GM13977 (cell line): ENCODE measurements around the gene KIF1A.

ENCODE experiments used
- DNase-seq: peaks from one replicate; pipeline ENCODE4 v3.0.0; 2012; ENCODE audit warnings: low spot score
- in situ Hi-C: fragments of 300-500 bp; cut with MboI; formaldehyde crosslinking; loops from one replicate; pipeline ENCODE4 v1.12.0; 2022; ENCODE audit warnings: low sequenced_read_pairs, low pct_unique_long_range_greater_than_20kb, mixed read lengths, inconsistent platforms; ENCODE audit not compliant: unreplicated experiment
- TF ChIP-seq, protein P1 (sequence below): IDR thresholded peaks from 2 replicates; pipeline ENCODE4 v1.5.1; 2012; ENCODE audit warnings: mild to moderate bottlenecking, control low read depth; ENCODE audit not compliant: insufficient read depth; ENCODE audit errors: extremely low read depth, missing control alignments

The KIF1A gene

DNA sequence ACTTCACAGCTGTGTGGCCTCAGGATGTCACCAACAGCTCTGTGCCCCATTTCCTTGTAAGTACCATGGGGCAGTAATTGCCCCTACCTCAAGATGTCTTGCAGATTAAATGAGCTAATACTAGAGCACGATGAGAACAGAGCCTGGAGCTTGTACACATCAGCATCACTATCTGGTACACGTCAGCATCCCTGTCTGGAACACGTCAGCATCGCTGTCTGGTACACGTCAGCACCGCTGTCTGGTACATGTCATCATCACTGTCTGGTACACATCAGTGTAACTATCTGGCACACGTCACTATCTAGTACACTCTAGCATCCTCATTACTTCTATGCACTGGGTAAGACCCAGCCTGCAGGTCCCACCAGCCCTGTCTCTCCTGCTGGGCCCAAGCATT, 91.2 kb downstream of the KIF1A start:
- TF ChIP-seq, protein P1, sequence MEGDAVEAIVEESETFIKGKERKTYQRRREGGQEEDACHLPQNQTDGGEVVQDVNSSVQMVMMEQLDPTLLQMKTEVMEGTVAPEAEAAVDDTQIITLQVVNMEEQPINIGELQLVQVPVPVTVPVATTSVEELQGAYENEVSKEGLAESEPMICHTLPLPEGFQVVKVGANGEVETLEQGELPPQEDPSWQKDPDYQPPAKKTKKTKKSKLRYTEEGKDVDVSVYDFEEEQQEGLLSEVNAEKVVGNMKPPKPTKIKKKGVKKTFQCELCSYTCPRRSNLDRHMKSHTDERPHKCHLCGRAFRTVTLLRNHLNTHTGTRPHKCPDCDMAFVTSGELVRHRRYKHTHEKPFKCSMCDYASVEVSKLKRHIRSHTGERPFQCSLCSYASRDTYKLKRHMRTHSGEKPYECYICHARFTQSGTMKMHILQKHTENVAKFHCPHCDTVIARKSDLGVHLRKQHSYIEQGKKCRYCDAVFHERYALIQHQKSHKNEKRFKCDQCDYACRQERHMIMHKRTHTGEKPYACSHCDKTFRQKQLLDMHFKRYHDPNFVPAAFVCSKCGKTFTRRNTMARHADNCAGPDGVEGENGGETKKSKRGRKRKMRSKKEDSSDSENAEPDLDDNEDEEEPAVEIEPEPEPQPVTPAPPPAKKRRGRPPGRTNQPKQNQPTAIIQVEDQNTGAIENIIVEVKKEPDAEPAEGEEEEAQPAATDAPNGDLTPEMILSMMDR = no peak
- DNase-seq = no peak
- in situ Hi-C loops = no loop called here

DNA sequence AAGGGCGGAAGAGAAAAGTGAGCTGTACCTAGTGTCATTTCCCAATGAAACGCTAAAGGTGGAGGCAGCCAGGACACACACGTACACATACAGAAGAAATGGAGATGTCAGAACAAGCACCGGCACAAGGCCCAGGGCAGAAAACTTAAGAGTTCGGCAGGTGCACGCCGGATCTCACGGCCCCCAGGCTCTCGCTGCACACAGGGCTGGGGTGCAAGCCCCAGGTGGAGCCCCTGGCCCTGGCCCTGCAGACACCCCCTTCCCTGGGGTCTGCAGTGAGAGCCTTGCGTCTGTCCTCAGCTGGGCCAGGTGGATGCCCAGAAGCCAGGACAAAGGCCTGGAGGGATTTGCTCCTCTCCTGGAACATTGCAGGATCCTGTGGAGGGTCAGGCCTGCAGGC, 91.7 kb downstream of the KIF1A start:
- in situ Hi-C loops = no loop called here
- no peak for DNase-seq
- TF ChIP-seq, protein P1 = no peak

DNA sequence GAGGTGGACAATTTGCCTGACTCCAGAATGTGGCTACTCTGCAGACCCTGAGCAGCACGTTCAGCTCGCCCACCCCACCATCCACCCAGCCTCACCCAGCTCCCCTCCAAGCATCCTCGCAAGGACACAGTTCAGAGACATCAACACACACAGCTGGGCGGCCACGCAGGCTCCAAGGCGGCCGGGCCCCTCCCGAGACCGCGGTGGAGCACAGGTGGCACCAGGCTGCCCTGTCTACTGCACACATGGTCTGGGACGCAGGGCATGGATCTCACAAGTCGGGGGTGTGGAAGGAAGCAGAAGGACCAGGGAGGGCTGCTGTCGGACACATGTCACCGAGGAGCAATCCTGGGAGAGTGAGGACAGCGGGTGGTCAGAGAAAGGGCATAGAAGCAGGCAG, 92.1 kb downstream of the KIF1A start:
- DNase-seq = no peak
- in situ Hi-C loops = no loop called here
- TF ChIP-seq, protein P1 = no peak

DNA sequence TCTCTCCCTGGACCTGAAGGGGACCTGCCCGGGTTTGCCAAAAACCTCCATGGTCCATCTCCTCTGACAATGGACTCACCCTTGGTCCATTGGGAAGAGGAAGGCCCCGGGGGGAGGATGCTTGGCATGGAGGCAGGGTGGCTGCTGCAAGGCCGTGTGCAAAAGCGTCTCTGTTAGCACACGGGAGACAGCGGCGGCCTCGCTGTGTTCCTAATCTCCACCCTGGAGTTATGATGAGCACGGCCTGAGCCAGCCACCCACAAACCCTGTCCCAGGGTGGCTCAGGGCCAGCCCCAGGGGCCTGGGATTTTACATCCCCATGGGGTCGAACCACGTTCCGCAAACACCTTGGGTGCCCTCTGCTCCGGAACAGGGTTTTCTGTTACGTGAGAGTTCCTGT, 92.6 kb downstream of the KIF1A start:
- no peak for DNase-seq
- in situ Hi-C loops = no loop called here
- TF ChIP-seq, protein P1 = no peak

DNA sequence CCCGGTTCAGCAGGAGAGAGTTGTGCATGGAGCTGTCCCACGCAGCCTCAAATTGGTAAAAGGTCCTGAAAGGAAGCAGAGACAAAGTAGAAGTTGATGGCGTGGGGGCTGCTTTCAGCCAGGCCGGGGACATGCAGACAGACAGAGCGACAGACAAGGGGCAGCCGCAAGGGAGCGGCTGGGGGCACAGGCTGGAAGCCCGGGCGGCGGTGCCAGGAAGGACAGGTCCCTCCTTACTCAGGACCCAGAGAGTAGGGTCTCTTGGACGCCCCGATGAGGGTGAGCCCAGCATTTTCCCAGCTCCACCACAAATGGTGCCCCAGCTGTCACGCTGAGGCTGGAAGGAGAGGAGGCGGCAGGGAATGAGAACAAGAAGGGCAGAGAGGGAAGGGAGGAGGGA, 93.1 kb downstream of the KIF1A start:
- DNase-seq = no peak
- in situ Hi-C loops = no loop called here
- TF ChIP-seq, protein P1 = no peak

DNA sequence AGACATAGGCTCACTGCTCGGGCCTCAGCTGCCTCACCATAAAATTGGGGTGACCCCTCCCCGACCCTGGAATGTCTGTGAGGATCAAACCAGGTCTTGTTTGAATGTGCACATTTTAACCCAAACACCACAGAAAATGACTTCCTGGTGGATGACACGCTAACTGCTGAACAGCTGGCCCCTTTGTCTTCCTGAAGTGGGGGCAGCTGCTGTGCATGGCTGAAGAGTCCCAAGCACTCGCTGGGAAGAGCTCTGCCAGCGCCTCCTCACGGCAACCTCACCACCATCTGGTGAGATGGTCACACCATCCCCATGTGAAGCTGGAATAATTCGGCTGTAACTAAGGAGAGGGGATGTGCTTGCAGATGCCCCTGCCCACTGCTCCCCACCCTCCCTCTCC, 94.3 kb downstream of the KIF1A start:
- in situ Hi-C loops = no loop called here
- TF ChIP-seq, protein P1 = no peak
- DNase-seq = no peak

DNA sequence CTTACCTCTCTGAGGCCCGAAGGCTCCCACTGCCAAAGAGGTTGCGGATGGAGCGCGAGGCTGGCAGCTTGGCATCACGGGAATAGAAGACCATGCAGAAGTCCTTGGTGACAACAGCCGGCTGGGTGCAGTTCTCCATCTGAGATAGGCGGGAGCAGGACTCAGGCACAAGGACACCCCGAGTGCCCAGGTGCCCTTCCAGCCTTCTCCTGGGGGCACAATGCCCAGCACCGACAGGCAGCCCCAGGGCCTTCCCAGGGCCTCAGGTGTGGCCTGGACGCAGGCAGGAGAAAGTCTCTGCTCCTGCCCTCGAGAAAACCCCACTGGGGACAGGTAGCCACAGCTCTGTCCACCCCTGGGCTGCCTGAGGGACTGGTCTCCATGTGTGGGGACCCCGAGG, 94.8 kb downstream of the KIF1A start:
- in situ Hi-C loops = no loop called here
- DNase-seq = no peak

More for the DNA sequence above, 94.8 kb downstream of the KIF1A start:
- TF ChIP-seq, protein P1 = no peak
